K562 (cell line): ENCODE results near the gene GLYATL3. TPM values are rescaled to one million over a fixed set of nuclear protein-coding genes. Genes with fewer than 3 reads are reported as not detected.

Experiments
- ARID2 ChIP-seq: fragments of 450-650 bp; IDR thresholded peaks from 2 replicates; pipeline ENCODE4 v1.6.1; 2017; ENCODE audit warnings: antibody characterized with exemption, mild to moderate bottlenecking
- ASH1L ChIP-seq: fragments of 450-650 bp; IDR thresholded peaks from 2 replicates; pipeline ENCODE4 v1.6.1; 2018; ENCODE audit warnings: borderline replicate concordance, mild to moderate bottlenecking, low read depth; ENCODE audit not compliant: partially characterized antibody
- CEBPB ChIP-seq: fragments of 450-650 bp; IDR thresholded peaks from 2 replicates; pipeline ENCODE4 v1.6.1; 2016; ENCODE audit warnings: missing genetic modification characterization, missing compliant biosample characterization
- CEBPG ChIP-seq, 3 experiments: fragments of 200-800 bp in 1 of 3; sonication (Bioruptor generic) in 1 of 3; sonication (generic) in 1 of 3; formaldehyde crosslinking in 1 of 3; IDR thresholded peaks in 2 of 3; conservative IDR thresholded peaks in 1 of 3; 2 replicates each; pipeline versions ENCODE4 v1.6.1 to v1.8.0; 2016 to 2022; ENCODE audit warnings: missing compliant biosample characterization in 2 of 3, missing genetic modification characterization in 2 of 3, mild to moderate bottlenecking in 1 of 3, missing genetic modification reagents in 1 of 3
- GATAD2A ChIP-seq: fragments of 450-650 bp; IDR thresholded peaks from 2 replicates; pipeline ENCODE4 v1.6.1; 2017
- HDAC2 ChIP-seq: fragments of 450-650 bp; IDR thresholded peaks from 2 replicates; pipeline ENCODE4 v1.6.1; 2016; ENCODE audit warnings: mild to moderate bottlenecking
- HSF4 ChIP-seq: fragments of 250-450 bp; sonication (Bioruptor Pico); IDR thresholded peaks from 2 replicates; pipeline ENCODE4 v2.1.2; 2022; ENCODE audit warnings: mild to moderate bottlenecking, moderate library complexity, borderline replicate concordance
- JUND ChIP-seq, 2 experiments: IDR thresholded peaks; 2 replicates in 1 of 2; 3 replicates in 1 of 2; pipeline ENCODE4 v1.6.1; 2011; ENCODE audit warnings: borderline replicate concordance in 2 of 2, low read depth in 2 of 2, low read length in 2 of 2, improper control_type of control experiment in 1 of 2, missing biosample characterization in 1 of 2, missing genetic modification characterization in 1 of 2, missing genetic modification reagents in 1 of 2
- KLF16 ChIP-seq: IDR thresholded peaks from 2 replicates; pipeline ENCODE4 v1.6.1; 2016; ENCODE audit warnings: antibody characterized with exemption
- MCM7 ChIP-seq, 2 experiments: fragments of 450-650 bp; IDR thresholded peaks; 2 replicates each; pipeline ENCODE4 v1.6.1; 2016 to 2018
- MYBL2 ChIP-seq, 2 experiments: fragments of 450-650 bp in 1 of 2; sonication (generic) in 1 of 2; formaldehyde crosslinking in 1 of 2; IDR thresholded peaks; 2 replicates each; pipeline versions ENCODE4 v1.6.1 to v1.8.1; 2017 to 2022; ENCODE audit warnings: borderline replicate concordance in 1 of 2, inconsistent platforms in 1 of 2, low read depth in 1 of 2, mild to moderate bottlenecking in 1 of 2, missing genetic modification reagents in 1 of 2, moderate library complexity in 1 of 2
- NFIC ChIP-seq: fragments of 450-650 bp; IDR thresholded peaks from 2 replicates; pipeline ENCODE4 v1.6.1; 2017; ENCODE audit warnings: mild to moderate bottlenecking, inconsistent platforms
- RAD21 ChIP-seq, 2 experiments: fragments of 250-450 bp in 1 of 2; fragments of 450-650 bp in 1 of 2; sonication (Bioruptor Pico) in 1 of 2; formaldehyde crosslinking in 1 of 2; IDR thresholded peaks in 1 of 2; conservative IDR thresholded peaks in 1 of 2; 2 replicates each; pipeline versions ENCODE4 v1.4.0 to v1.8.0; 2020 to 2022; ENCODE audit warnings: mild to moderate bottlenecking in 2 of 2, moderate library complexity in 1 of 2
- SMC3 ChIP-seq: conservative IDR thresholded peaks from 2 replicates; pipeline ENCODE4 v1.6.1; 2011; ENCODE audit warnings: low read depth, low read length, improper control_type of control experiment; ENCODE audit not compliant: insufficient read depth
- THRAP3 ChIP-seq: fragments of 450-650 bp; IDR thresholded peaks from 2 replicates; pipeline ENCODE4 v1.6.1; 2016; ENCODE audit warnings: mild to moderate bottlenecking, inconsistent platforms, borderline replicate concordance
- ZC3H8 ChIP-seq: fragments of 450-650 bp; IDR thresholded peaks from 2 replicates; pipeline ENCODE4 v1.6.1; 2017
- ZNF384 ChIP-seq: IDR thresholded peaks from 2 replicates; pipeline ENCODE4 v1.6.1; 2012; ENCODE audit warnings: low read depth, low read length, improper control_type of control experiment
- ZNF551 ChIP-seq: fragments of 250-450 bp; sonication (Bioruptor Pico); IDR thresholded peaks from 2 replicates; pipeline ENCODE4 v1.5.0; 2021; ENCODE audit warnings: mild to moderate bottlenecking, moderate library complexity
- ZNF644 ChIP-seq: fragments of 200-800 bp; sonication (Bioruptor generic); IDR thresholded peaks from 2 replicates; pipeline ENCODE4 v1.6.1; 2016; ENCODE audit warnings: low read depth, missing genetic modification characterization, missing compliant biosample characterization
- ZNF740 ChIP-seq, 3 experiments: fragments of 200-800 bp in 1 of 3; sonication (Bioruptor generic) in 1 of 3; sonication (generic) in 1 of 3; formaldehyde crosslinking in 1 of 3; IDR thresholded peaks; 2 replicates each; pipeline versions ENCODE4 v1.6.1 to v1.8.0; 2016 to 2022; ENCODE audit warnings: mild to moderate bottlenecking in 2 of 3, missing compliant biosample characterization in 2 of 3, missing genetic modification characterization in 2 of 3, missing genetic modification reagents in 1 of 3
- ZNF785 ChIP-seq: fragments of 250-450 bp; sonication (Bioruptor Pico); IDR thresholded peaks from 2 replicates; pipeline ENCODE4 v1.4.0; 2020; ENCODE audit warnings: mild to moderate bottlenecking
- polyA plus RNA-seq, 8 experiments: library from polyadenylated mRNA; depleted of rRNA in 4 of 8; stranded (reverse) in 5 of 8; unstranded in 3 of 8; fragments of >200 nt; fragmentation: Nextera tagmentation in 2 of 8; fragmentation: Illumina TruSeq in 1 of 8; extraction: Ambion mirVana in 2 of 8; extraction: Trizol in 1 of 8; gene quantifications; 2 replicates each; pipeline versions ENCODE4 v1.2.1 to v1.2.3, GENCODE V29; 2011 to 2014; ENCODE audit warnings: inconsistent platforms in 1 of 8, missing spikeins in 1 of 8
- total RNA-seq, 7 experiments: library from RNA; depleted of rRNA in 6 of 7; stranded (reverse); fragments of >200 nt in 6 of 7; fragmentation: Illumina TruSeq in 2 of 7; extraction: Trizol in 2 of 7; gene quantifications; 2 replicates each; pipeline versions ENCODE4 v1.2.1 to v1.2.3, GENCODE V29; 2011 to 2021; ENCODE audit warnings: low replicate concordance in 1 of 7
- TF ChIP-seq, protein P1 (sequence below), 2 experiments: fragments of 450-650 bp; IDR thresholded peaks; 2 replicates each; pipeline ENCODE4 v1.6.1; 2016

GLYATL3 gene
- total and polyA plus RNA-seq, 9 of the 15 experiments (the other 6 are each of a cell fraction or from before 2014, with no cell fraction given): not detected

DNA sequence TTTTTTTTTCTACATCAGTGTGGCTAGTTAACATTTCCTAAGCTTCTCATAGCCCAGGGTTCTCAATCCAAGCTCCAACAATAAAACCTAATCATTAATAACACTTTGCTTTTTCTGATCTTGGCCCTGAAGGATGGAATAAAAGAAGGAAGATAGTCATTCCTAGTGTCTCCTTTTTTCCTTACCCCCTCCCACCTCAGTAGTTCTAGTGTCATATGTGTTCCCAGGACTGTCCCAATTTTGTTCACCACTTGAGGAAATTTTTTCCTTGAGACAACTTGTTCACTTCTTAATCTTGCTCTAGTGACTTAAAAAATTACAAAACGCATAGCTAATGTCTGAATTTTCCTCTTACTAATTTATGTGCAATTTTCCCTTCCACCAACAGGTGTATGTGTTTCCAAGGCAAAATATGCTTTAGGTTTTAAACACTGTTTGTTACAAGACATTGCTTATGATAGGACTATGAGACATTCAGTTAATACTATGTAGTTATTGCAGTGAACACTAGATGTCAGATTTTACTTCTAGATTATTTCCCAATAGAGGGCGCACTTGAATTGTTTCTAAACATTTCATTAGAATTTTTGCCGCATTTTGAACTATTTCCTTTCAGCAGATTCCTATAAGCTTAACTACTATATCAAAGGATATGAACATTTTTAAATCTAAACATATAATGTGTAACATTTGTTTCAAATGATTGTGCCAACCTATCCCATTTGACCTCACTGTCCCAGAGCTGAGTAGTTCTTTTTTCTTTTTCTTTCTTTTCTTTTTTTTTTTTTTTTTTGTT lies 32.2 kb downstream of the GLYATL3 start (continued):
- TF ChIP-seq ZNF740 (CRISPR knock-in tag; IDR thresholded peaks at IDR 0.05) (no peak), ZNF740 (tag; IDR thresholded peaks at IDR 0.05) (0 out of 4 replicates have a peak, but pooled peaks of 1 of the 2 experiments have one; percentile 19), KLF16 (peak; percentile 68), MYBL2 (IDR thresholded peaks at IDR 0.05; ENCODE audit: low read depth) (peak; percentile 42; the same call in 1 of the 2 replicates), MYBL2 (CRISPR knock-in tag; IDR thresholded peaks at IDR 0.05; ENCODE audit: borderline replicate concordance) (no peak), CEBPG (CRISPR knock-in tag; IDR thresholded peaks at IDR 0.05) (peak; percentile 26; the same call in 1 of the 2 replicates), CEBPG (tag; conservative IDR thresholded peaks at IDR 0.05 in 1 of 2, IDR thresholded peaks at IDR 0.05 in 1 of 2) (peak; percentile 89 to 90), HDAC2 (no peak), SMC3 (peak; percentile 83), ZNF551 (CRISPR knock-in tag) (no peak), ASH1L (peak; percentile 48), NFIC (peak; percentile 70), JUND (IDR thresholded peaks at IDR 0.05; ENCODE audit: borderline replicate concordance, low read depth, low read length) (peak; percentile 27; the same call in 1 of the 2 replicates), JUND (tag; IDR thresholded peaks at IDR 0.05; ENCODE audit: borderline replicate concordance, low read depth, low read length) (no peak), ZNF384 (0 out of 2 replicates have a peak, but pooled peaks have one; percentile 12), ZNF785 (CRISPR knock-in tag) (no peak), ZNF644 (tag) (no peak), CEBPB (peak; percentile 95), ZC3H8 (no peak), HSF4 (CRISPR knock-in tag) (no peak), GATAD2A (no peak), THRAP3 (no peak), RAD21 (CRISPR knock-in tag; conservative IDR thresholded peaks at IDR 0.05 in 1 of 2, IDR thresholded peaks at IDR 0.05 in 1 of 2) (peak; percentile 98 to 99), MCM7 (IDR thresholded peaks at IDR 0.05) (0 out of 4 replicates have a peak, but pooled peaks of 1 of the 2 experiments have one; percentile 59), ARID2 (peak; percentile 80)
- TF ChIP-seq, protein P1, sequence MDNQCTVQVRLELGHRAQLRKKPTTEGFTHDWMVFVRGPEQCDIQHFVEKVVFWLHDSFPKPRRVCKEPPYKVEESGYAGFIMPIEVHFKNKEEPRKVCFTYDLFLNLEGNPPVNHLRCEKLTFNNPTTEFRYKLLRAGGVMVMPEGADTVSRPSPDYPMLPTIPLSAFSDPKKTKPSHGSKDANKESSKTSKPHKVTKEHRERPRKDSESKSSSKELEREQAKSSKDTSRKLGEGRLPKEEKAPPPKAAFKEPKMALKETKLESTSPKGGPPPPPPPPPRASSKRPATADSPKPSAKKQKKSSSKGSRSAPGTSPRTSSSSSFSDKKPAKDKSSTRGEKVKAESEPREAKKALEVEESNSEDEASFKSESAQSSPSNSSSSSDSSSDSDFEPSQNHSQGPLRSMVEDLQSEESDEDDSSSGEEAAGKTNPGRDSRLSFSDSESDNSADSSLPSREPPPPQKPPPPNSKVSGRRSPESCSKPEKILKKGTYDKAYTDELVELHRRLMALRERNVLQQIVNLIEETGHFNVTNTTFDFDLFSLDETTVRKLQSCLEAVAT (IDR thresholded peaks at IDR 0.05): peak in 1 of 2 experiments; percentile 81; a peak in 2 of 4 replicates
